ENCODE results near the gene ALDH5A1. TPM values are rescaled to one million over a fixed set of nuclear protein-coding genes. Genes with fewer than 3 reads are reported as not detected.
A peak's percentile ranks its signal among the peaks of the same experiment; 100 is the strongest.
"Not testable (repeated sequence)": the region's sequence is repeated elsewhere in the genome, so short reads cannot be mapped to it uniquely, and the experiment has no call there.

ALDH5A1 gene
- total RNA-seq, 1 experiment from 2014 or later: 5.1 TPM

- DNase-seq (ENCODE audit: low spot score): no peak
Measured at GRCh38 chr6:24484657-24485323, 10.0 kb upstream of the ALDH5A1 start.

- no peak for DNase-seq (ENCODE audit: low spot score)
Measured at GRCh38 chr6:24486065-24486464, 8.7 kb upstream of the ALDH5A1 start.

DNA sequence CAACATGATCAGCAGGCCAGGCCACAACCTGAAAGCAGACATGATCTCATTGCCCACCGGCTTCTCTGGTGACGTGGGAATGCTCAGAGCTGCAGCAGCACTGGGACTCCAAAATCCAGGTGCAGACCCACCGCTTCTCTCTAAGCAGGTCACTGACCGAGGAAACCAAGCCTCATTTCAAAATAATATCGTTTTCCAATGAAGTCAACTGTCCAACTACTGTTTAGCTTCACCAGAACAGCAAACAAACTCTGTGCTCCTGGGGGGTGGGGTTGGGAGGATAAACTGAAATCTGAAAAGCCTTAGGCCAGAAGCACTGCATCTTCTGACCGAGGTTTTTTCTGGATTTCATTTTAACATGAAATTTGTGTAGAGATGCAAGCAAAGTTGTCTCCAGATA is 5.3 kb upstream of the ALDH5A1 start, which contains the start of gene GPLD1:
Gene GPLD1 (minus strand): TSS at position 109 of the 400 bp plus-strand sequence. CDS start 67 bp downstream, at position 42.
- no peak for DNase-seq (ENCODE audit: low spot score)

DNA sequence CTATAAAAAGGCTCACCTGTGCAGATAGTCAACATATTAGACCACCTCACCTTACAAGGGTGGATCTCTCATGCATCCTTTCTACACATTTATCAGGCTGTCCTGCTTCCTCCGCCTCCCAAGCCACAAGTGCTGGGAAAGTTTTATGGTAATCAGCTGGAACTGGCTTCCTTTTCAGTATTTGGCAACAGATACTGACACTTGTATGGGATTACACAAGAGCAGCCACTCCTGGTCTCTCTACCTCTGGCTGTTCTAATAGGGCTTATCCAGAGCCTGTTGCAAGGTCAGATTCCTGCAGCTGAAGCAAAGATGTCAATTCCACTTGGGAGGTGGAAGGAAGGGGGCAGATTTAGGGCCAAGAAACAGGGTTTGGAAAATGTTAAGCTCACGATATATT is 4.9 kb upstream of the ALDH5A1 start:
- no peak for DNase-seq (ENCODE audit: low spot score)

DNA sequence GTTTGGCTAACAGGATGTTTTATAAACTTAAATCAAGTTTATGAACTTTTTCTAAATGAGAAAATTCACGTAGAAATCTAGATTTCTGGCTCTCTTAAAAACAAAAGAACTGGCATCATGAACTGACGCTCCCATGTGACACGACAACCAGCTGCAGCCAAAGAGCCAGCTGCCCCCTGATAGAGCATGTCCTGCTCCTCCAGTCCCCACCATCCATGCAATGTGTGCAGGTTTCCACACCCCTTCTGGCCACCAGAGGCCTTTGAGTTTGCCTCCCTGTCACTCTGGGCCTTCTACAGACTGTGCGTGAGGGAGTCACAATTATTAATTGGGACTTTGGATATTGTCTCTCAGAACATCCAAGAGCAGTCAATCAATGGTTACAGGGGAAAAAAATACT is 3.8 kb upstream of the ALDH5A1 start:
- DNase-seq (ENCODE audit: low spot score): no peak

GRCh38 chr6:24492475-24492874 is 2.3 kb upstream of the ALDH5A1 start:
- DNase-seq (ENCODE audit: low spot score): no peak

DNA sequence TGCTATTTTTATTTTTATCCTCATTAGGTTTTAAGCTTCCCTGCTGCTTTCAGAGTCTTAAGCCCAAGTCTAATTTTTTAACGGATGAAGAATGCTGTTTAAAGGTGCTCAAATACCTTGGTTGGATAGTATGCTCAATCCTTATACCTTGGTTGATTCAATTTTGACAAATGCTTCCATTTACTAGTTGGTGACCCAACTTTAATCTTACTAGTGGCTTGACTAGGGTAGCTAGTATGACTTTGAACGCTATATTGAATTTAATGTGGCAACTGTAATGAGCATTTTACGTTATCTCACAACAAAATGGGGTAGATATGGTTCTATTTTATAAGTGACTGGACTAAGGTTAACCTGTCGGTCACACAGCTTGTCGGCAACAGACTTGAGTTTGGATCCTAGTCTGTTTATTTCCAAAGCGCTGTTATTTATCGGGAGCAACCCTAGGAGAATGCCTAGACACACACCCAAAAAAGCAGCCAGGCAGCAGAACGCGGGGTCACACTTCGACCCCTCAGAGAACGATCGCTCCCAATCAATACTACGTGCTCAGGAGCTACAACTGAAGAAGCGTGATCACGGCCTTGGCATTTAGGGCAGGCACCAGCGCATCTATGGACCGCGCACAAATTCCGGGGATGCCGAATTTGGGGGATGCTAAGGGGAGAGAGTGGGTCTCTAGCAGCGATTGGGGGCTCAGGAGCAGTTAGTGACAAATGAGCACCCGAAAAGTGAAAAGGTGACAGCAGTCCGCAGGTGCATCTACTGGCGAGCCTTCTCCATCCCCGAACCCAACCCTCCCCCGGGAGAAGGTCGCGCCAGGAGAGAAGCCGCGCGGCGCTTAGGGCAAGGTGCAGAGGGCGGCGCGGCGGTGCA is 586 bp upstream of the ALDH5A1 start:
- DNase-seq (ENCODE audit: low spot score): no peak

DNA sequence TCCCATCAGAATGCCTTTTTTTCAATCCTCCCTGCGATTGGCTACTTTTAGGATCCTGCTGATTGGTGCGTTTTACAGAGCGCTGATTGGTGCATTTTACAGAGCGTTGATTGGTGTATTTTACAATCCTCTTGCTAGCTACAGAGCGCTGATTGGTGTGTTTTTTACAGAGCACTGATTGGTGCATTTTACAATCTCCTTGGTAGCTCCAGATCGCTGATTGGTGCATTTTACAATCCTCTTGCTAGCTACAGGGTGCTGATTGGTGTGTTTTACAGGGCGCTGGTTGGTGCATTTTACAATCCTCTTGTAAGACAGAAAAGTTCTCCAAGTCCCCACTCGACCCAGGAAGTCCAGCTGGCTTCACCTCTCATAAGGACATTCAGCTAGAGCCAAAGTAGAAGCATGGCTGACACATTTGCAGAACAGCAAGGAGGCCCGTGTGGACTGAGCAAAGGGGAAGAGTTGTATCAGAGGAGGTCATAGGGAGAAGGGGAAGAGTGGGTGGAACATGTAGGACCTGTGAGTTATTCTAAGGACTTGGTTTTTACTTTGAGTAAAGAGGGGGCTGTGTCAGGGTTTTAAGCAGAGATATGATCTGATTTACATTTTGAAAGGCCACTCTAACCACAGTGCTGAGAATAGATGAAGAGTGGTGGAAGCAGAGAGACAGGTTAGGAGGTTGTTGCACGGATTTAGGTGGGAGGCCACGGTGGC is 2.6 kb downstream of the ALDH5A1 start:
- no peak for DNase-seq (ENCODE audit: low spot score)

GRCh38 chr6:24500683-24501082 is 5.9 kb downstream of the ALDH5A1 start:
- DNase-seq (ENCODE audit: low spot score): no peak

DNA sequence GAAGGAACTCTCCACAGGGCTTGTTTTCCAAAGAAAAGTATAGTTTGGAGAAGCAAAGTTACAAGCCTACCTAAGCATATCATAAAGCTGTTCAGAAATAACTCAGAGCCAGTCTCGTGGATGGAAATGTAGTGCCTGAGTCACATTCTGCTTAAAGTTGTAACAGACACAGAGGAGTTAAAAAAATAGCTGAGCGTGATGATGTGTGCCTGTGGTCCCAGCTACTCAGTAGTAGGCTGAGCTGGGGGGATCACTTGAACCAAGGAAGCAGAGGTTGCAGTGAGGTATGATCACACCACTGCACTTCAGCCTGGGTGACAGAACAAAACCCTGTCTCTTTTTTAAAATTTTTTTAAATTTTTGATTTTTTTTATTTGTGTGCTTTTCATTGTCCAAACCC is 6.6 kb downstream of the ALDH5A1 start:
- DNase-seq (ENCODE audit: low spot score): no peak

DNA sequence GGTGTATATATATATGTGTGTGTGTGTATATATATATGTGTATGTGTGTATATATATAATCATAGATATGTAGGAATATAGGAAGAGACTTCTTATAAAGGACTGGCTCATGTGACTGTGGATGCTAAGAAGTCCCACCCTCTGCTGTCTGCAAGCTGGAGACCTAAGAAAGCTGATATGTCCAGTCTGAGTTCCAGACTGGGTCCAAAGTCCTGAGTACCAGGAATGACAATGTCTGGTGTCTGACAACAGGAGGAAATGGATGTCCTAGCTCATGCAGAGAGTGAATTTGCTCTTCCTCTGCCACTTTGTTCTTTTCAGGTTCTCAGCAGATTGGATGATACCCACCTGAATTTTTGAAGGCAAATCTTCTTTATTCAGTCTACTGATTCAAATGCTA is 7.1 kb downstream of the ALDH5A1 start:
- no peak for DNase-seq (ENCODE audit: low spot score)

DNA sequence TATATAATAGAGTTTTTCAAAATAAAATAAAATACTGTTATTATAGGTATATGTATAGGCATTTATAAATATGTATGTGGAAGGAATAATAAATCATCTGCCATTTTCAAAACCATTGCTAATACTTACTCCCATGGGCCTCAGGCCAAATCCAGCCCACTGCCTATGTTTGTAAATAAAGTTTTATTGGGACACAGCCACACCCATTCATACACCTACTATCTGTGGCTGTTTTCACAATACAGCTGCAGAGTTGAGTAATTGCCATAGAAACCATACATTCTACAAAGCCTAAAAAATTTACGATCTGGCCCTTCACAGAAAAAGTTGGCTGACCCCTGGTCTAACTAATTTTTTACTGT is 9.5 kb downstream of the ALDH5A1 start:
- no peak for DNase-seq (ENCODE audit: low spot score)

DNA sequence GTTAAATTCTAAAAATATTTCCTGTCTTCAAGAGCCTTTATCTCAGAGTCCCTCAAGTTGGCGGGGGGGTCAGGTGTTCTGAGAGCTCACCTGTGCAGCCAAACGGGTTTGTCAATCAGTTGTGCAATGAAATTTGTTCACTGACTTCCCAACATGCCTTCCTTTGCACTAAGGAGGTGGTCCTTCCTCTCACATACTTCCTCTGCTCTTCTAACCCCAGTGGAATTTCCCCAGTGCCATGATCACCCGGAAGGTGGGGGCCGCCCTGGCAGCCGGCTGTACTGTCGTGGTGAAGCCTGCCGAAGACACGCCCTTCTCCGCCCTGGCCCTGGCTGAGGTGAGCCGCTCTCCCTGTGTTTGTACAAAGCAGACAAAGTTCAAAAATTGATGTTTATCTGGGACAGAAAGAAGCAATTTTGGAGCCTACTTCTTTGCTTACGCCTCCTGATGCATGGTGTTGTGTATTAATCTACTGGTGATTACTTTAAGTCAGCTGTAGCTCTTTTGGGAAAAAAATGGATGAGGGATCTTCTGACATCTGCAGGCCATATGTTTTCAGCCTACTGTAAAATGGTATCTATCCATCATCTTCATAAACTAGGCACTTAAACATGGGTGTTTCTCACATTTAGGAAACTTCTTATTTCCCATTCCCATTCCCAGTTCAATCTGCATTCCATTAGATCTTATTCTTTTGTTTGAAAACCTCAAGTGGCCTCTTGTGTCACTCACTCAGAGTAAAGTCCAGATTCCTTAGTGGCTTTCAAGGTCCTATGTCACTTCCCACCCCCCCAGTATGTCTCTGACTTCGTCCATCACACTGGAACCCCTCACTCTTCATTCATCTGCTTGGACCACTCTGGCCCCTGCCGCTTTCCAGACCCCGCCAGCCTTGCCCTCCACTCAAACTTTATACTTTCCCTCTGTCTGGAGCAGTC is 10.1 kb downstream of the ALDH5A1 start:
- no peak for DNase-seq (ENCODE audit: low spot score)

DNA sequence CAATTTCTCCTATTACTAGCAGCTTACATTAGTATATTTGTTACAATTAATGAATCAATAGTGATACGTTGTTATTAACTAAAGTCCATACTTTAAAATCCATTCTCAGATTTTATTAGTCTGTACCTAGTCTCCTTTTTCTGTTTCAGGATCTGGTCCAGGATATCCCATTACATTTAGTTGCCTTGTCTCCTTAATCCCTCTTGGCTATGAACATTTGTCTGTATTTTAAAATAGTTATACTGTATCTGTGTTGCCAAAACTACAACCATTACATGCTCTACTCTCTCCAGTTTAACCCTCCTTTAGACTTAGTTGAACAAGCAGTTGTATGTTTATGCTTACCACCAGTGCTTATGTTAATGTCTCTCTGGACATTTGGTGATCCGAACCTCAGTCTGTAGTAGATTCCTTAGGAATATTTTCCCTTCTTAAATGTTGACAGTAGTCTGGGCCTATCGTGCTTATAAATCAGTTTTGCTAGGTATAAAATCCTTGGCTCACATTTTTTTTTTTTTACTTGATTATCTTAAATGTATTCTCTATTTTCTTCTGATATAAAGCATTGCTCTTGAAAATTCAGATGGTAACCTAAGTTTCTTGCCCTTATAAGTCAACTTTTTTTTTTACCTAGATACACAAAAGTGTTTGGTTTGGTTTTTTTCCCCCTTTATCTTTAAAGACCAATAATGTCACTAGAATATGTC is 12.2 kb downstream of the ALDH5A1 start:
- no peak for DNase-seq (ENCODE audit: low spot score)

DNA sequence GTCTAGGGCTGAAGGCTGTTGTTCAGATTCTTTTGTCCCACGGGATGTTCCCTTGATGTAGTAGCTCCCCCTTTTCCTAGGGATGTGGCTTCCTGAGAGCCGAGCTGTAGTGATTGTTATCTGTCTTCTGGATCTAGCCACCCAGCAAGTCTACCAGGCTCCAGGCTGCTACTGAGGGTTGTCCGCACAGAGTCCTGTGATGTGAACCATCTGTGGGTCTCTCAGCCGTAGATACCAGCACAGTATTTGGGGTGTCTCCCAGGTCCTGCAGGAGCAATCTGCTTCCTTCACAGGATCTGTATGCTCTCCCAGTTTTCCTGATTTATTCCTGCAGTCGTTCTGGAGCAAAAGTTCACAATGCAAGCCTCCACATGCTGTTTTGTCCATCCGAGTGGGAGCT is 17.2 kb downstream of the ALDH5A1 start:
- DNase-seq (ENCODE audit: low spot score): not testable (repeated sequence)

GRCh38 chr6:24513602-24514001 is 18.8 kb downstream of the ALDH5A1 start:
- DNase-seq (ENCODE audit: low spot score): no peak

GRCh38 chr6:24517659-24518543 is 23.1 kb downstream of the ALDH5A1 start:
- no peak for DNase-seq (ENCODE audit: low spot score)

GRCh38 chr6:24520929-24521546 is 26.3 kb downstream of the ALDH5A1 start:
- peak; percentile 19 for DNase-seq (ENCODE audit: low spot score)
